Measurements from ENCODE around the gene SCYGR1.
A peak's percentile ranks its signal among the peaks of the same experiment; 100 is the strongest.
"Not testable (repeated sequence)": the region's sequence is repeated elsewhere in the genome, so short reads cannot be mapped to it uniquely, and the experiment has no call there.

Gene SCYGR1

DNA sequence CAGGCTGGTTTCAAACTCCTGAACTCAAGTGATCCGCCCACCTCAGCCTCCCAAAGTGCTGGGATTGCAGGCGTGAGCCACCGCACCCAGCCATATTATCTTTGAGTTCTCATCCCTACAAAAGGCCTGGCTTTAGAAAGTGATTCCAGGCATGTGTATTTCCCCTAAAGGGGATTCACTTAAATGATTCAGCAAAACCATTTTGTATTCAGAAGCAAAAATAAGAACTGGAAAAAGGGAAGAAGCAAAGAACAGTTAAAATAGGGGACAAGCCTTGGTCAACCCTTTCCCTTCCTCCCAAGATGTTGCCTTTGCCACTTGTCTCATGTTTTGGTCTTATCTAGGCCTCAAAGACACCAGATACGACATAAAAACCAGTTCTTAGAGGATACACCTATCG is 19.2 kb downstream of the SCYGR1 start:
- FAIRE-seq, result no peak

DNA sequence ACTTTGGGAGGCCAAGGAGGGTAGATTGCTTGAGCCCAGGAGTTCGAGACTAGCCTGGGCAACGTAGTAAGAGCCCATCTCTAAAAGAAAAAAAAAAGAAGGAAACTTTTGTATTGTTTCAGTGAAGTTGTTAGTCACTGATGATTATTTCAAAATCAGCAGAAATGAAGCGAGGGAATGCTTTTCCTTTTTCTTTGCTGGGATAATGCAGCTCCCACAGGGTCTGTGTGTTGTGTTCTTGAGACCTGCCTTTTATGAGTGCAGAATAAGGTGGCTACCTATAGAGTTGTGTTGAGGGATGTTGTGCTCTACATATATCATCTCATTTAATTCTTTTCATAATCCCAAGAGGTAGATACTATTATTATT is 20.3 kb downstream of the SCYGR1 start:
- FAIRE-seq, result no peak

DNA sequence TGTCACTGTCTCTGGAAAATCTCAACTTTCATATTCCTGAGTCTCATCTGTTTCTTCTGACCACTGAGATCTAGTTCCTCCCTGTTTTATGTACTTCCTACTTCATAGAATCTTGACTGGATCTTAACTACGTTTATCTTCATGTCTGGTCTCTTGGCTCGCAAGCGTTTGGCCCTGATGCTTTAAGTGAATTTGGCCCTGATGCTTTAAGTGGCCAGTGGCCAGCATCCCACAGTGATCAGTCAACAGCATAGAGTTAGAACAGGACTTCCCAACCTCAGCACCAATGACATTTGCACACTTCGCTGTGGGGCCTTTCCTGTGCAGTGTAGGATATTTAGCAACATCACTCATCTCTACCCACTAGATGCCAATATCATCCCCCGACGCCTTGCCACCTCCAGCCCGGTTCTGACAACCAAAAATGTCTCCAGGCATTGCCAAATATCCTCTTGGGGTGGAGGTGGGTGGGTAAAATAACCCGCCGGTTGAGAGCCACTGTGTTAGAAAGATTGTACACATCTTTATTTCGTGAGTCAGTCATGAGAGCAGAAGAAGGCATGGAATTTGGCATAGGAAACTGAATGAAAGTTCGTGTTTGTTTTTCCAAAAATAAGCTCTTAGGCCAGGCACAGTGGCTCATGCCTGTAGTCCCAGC is 20.9 kb downstream of the SCYGR1 start:
- FAIRE-seq, result no peak

DNA sequence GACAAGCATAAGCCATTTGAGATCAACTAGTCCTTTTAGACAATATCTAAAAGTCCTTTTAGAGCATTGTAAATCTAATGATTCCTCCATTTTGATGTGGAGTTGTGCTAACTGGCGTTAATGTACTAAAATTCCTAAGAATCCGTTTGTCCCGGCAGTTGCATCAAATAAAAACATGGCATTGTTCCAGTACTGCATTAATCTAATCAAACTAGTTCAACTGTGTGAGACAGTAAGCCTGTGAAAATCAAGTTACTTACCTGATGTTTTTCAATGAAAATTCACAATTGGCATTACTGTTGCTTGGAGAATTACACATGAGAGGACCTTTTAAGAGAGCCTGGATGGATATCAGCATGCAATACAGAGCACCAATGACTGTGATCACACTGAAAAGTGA is 21.9 kb downstream of the SCYGR1 start:
- no peak for FAIRE-seq

DNA sequence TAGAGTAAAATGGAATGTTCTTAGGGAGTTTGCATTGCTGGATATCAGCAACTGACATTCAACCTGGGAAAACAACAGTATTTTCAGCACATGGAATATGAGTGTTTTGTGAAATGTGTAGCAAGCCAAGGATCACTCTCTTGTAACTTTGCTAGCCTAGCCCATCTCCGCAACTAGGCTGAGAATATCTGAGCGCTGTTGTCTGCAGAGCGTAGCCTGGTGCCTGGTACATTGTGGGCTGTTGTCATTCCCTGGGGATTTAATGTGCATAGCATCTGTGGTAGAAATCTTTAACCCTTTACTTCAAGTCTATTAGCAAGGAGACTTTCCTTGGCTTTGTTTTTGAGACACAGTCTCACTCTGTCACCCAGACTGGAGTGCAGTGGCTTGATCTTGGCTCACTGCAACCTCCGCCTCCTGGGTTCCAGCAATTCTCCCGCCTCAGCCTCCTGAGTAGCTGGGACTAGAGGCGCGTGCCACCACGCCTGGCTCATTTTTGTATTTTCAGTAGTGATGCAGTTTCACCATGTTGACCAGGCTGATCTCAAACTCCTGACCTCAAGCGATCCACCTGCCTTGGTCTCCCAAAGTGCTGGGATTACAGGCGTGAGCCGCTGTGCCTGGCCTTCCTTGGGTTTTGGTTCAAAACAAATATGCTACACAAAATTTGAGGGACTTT is 23.0 kb downstream of the SCYGR1 start:
- not testable (repeated sequence) for FAIRE-seq

DNA sequence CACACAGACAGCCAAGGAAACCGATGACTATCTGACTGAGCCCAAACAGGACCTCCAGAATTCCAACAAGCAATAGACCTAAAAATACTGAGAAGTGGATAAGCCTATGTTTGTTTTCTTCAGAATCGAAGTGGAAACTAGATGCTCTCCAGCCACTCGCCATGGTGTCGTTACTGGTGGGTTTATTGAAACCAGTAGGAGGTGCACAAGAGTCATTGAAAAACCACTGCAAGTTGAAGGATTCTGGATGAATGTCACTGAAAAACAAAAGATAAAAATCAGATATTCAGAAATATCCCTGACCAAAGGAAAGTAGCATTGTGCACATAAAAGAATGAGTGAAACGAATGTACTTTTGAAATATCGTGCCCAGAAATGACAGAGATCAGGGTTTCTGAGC is 24.0 kb downstream of the SCYGR1 start:
- peak; percentile 34 for FAIRE-seq

DNA sequence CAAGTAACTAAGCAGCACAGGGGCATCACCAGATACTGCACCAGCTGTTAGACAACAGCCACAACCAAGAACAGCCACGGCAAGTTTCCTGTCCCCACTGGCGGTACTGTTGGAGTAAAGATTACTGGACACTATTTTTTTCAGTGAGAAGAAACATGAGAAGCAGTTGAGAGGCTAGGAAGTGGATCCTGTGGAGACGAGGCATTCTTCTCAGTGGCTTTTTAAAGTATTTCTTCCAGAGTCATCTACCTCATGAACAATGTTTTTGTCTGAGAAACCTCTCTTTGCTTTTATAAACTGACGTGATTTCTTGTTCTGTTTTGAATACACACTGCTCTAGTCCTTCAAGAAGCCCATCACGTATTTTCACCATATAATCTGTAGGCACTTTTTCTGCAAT is 27.4 kb downstream of the SCYGR1 start:
- peak; percentile 3 for FAIRE-seq

DNA sequence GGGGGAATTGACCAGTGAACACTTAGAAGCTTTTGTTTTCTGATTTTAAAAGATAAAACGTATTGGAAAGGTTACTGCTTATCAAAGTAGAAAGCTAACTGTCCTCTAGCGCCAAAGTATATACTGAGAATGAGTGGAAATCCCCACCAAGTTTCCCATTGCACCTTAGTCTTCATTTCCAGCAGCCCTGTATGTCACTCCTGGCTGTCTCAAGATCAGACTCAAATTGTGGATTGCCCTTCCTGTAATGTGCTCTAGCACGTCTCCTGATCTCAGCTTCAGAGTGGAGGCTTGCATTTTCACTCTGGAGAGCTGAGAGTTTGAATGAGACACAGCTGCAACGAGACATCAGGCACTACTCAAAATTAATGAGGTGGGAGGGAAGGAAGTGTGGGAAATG is 36.1 kb downstream of the SCYGR1 start:
- no peak for FAIRE-seq

DNA sequence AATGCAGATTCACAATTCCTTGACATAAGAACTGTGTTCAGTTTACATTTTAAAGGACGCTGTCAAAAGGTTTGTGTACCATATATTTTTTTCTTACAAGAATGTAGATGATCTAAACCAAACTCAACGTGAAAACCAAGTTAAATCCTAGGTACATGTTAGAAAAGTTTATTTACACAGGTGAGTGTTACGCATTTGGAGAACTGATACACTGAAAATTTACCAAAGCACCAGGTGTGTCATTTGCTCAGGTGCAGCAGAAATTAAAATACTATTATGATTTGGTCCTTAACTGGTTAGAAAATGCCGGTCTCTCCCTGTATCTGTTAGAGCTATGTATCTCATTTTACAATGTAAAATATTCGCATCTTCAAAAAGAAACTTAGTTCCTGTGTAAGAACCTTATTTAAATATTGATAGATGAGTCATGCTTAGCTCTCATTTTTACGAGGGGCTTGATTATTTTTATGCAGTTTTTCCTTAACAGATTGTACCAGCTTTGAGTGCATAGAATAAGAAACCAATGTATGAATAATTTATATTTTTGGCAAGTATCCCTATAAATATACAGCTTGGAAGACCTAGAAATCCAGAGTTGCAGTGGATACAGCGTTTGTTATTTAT is 37.6 kb downstream of the SCYGR1 start:
- no peak for FAIRE-seq

DNA sequence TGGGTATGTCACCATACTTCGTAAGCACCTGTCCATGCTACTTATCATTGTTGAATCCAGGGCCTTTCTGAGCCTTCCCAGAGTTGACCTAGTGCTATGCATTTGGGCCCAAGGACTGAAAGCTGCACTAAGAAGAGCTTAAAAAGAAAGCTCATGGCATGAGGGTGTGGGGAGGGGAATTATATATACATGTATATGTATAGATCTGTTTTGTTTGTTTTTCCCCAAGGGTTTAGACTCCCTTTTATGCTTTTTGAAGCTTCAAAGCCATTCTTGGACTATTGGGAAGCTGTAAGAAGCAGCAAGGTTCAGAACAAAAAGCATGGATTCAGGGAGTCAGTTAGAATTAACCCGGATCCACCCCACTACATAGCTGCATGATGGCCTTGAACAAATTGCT is 39.4 kb downstream of the SCYGR1 start:
- FAIRE-seq, result no peak

DNA sequence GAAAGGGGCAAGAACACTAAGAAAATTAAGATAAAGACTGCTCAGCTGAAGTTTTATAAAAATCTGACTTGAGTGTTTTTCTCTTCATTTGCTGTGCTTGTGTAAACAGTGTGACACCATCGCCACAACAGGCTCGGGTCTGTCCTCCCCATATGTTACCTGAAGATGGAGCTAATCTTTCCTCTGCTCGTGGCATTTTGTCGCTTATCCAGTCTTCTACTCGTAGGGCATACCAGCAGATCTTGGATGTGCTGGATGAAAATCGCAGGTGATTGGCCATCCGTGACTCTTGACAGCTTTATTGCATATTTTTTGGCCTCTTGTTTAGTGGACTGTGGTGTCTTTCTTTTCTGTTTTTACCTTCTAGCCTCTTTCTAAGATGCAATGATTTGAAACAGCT is 40.6 kb downstream of the SCYGR1 start:
- no peak for FAIRE-seq

DNA sequence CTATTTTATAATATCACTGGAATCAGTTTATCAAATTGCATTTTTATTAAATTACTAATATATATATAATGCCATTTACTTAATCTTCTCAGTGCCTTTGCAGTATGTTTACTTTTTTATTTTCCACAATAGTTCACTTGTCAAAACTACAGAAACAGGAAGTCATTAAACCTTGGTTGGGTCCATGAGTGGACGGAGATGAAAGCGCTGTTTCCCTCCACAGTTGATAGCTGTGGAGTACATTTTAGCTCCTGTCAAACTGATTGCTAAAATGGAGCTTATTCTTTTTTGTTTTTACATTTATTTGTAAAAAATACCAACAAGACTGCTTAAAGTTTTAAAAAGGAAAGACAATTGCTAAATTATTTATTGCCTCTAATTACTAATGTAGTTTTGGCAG is 43.5 kb downstream of the SCYGR1 start:
- peak; percentile 47 for FAIRE-seq

DNA sequence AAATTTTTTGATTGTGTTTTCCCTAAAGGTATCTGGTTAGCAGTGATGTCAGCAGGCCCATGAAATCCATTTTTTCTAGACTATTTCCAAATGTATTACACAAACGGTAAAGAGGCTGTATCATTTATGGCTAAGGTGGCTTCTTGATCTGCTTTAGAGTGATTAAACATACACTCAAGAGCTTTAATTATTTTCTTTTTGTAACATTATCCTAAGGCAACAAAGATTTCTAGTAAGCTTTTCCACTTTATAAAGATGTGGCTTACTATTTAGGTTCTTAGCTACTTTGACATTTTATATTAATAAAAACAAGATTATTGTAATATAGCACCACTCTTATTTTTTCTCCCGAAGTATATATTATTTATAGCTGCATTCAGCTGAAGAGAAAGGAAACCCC is 46.2 kb downstream of the SCYGR1 start:
- no peak for FAIRE-seq

DNA sequence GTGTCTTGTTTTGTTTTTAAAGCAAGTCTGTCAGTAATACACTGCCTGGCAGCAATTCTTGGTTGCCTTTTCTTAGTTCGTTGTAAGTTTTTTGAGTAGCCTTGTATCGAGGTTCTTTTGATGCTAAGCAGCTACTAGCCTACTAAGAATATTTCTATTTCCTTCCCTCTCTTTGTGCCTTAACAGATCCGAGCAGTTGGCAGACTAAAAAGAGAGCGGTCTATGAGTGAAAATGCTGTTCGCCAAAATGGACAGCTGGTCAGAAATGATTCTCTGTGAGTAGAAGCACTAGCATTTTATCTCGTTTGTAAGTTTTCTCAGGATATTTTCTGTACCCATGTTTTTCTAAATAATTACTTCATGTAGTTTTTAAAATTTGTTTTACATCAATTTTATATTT is 47.6 kb downstream of the SCYGR1 start:
- no peak for FAIRE-seq

DNA sequence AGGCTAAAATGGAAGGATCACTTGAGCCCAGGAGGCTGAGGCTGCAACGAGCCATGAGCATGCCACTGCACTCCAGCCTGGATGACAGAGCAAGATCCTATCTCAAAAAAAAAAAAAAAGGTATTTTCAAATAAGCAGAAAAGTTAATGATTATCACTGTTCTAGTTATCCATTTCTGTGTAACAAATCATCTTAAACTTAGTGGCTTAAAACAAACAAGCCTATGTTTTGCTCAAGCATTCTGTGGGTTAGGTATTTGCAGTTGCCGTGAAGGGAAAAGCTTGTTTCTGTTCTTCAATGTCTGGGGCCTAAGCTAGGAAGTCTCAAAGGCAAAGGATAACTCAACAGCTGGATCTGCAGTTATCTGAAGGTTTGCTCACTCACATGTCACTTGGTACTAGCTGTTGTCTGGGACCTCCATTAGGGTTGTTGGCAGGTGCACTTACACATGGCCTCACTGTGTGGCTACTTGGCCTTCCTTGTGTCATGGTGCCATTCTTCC is 48.6 kb downstream of the SCYGR1 start:
- FAIRE-seq, result no peak
